Mesendoderm (in vitro differentiated cells): Measurements from ENCODE around the gene KIF4A. TPM values are rescaled to one million over a fixed set of nuclear protein-coding genes. Genes with fewer than 3 reads are reported as not detected.

ENCODE experiments used
- DNase-seq: peaks from one replicate; pipeline ENCODE4 v3.0.0; 2013
- H2AK5ac ChIP-seq: 2 replicates; pipeline ENCODE4 v1.6.1; 2013; ENCODE audit warnings: low read length, inconsistent platforms
- H2BK120ac ChIP-seq: 2 replicates; pipeline ENCODE4 v1.6.1; 2013; ENCODE audit warnings: low read depth, mild to moderate bottlenecking, low read length, moderate library complexity, mixed read lengths
- H2BK15ac ChIP-seq: replicated peaks from 2 replicates; pipeline ENCODE4 v1.6.1; 2013; ENCODE audit warnings: low read depth, mild to moderate bottlenecking, moderate library complexity
- H2BK5ac ChIP-seq: 2 replicates; pipeline ENCODE4 v1.6.1; 2013; ENCODE audit warnings: low read length, inconsistent platforms
- H3K18ac ChIP-seq: 2 replicates; pipeline ENCODE4 v1.6.1; 2013; ENCODE audit warnings: mild to moderate bottlenecking, low read length, mixed read lengths
- H3K23ac ChIP-seq: one replicate; pipeline ENCODE4 v1.6.1; 2013; ENCODE audit warnings: low read length
- H3K27ac ChIP-seq: 2 replicates; pipeline ENCODE4 v1.5.1; 2013; ENCODE audit warnings: low read depth, mild to moderate bottlenecking, inconsistent platforms, low read length, moderate library complexity
- H3K27me3 ChIP-seq: 2 replicates; pipeline ENCODE4 v1.6.1; 2013; ENCODE audit warnings: low read length, control low read depth, mild to moderate bottlenecking, inconsistent platforms; ENCODE audit not compliant: insufficient read depth, poor library complexity
- H3K36me3 ChIP-seq: 2 replicates; pipeline ENCODE4 v1.6.1; 2013; ENCODE audit warnings: low read length, inconsistent platforms; ENCODE audit not compliant: control insufficient read depth, insufficient read depth
- H3K4ac ChIP-seq: one replicate; pipeline ENCODE4 v1.6.1; 2013; ENCODE audit warnings: low read depth, mild to moderate bottlenecking, low read length, moderate library complexity
- H3K4me1 ChIP-seq: 2 replicates; pipeline ENCODE4 v1.6.1; 2013; ENCODE audit warnings: low read depth, low read length, inconsistent platforms; ENCODE audit not compliant: control insufficient read depth
- H3K4me2 ChIP-seq: 2 replicates; pipeline ENCODE4 v1.6.1; 2013; ENCODE audit warnings: low read length
- H3K4me3 ChIP-seq: 2 replicates; pipeline ENCODE4 v1.5.1; 2013; ENCODE audit warnings: mild to moderate bottlenecking, low read length
- H3K56ac ChIP-seq: one replicate; pipeline ENCODE4 v1.6.1; 2013; ENCODE audit warnings: low read length
- H3K79me1 ChIP-seq: 2 replicates; pipeline ENCODE4 v1.6.1; 2013; ENCODE audit warnings: low read length, inconsistent platforms
- H3K79me2 ChIP-seq: 2 replicates; pipeline ENCODE4 v1.6.1; 2013; ENCODE audit warnings: mild to moderate bottlenecking, low read length; ENCODE audit not compliant: control insufficient read depth, insufficient read depth
- H3K9ac ChIP-seq: 2 replicates; pipeline ENCODE4 v1.6.1; 2013; ENCODE audit warnings: low read length, inconsistent platforms
- H4K5ac ChIP-seq: one replicate; pipeline ENCODE4 v1.6.1; 2013; ENCODE audit warnings: low read length
- H4K8ac ChIP-seq: one replicate; pipeline ENCODE4 v1.6.1; 2013; ENCODE audit warnings: low read depth, mild to moderate bottlenecking, control low read depth, low read length, moderate library complexity
- WGBS: extraction: QIAGEN DNeasy Blood & Tissue Kit; methylation state at CpG from one replicate; pipeline ENCODE4 v1.1.7; 2013; ENCODE audit warnings: low lambda C conversion rate, missing lambda C conversion rate; ENCODE audit not compliant: insufficient coverage; ENCODE audit errors: extremely low coverage; 5-methylcytosine and 5-hydroxymethylcytosine counted together
- small RNA-seq: library from polyadenylated mRNA; stranded (forward); fragments of <200 nt; extraction: miRNeasy Mini kit (QIAGEN cat#:217004); gene quantifications from one replicate; pipeline ENCODE3, GENCODE V24; 2013; ENCODE audit not compliant: insufficient read depth

Gene KIF4A

DNA sequence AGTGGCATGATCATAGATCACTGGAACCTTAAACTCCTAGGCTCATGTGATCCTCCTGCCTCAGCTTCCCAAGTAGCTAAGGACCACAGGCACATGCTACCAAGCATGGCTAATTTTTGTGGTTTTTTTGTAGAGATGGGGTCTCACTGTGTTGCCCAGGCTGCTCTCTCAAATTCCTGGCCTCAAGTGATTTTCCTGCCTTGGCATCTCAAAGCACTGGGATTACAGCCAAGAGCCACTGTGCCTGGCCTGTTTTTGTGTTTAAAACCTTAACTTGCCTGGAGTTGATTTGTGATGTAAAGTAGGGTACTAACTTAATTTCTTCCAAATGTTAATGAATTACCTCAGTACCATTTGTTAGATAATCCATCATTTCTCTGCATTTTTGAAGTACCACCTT lies 177.1 kb downstream of the KIF4A start:
- no peak overlapping the region for H2AK5ac ChIP-seq
- peaks cover 7% of the 10 kb centered on the region for H3K79me2 ChIP-seq
- no peak overlapping the region for H3K56ac ChIP-seq
- no peak overlapping the region for H2BK5ac ChIP-seq
- no peak overlapping the region for H3K23ac ChIP-seq
- H2BK120ac ChIP-seq, result no peak overlapping the region
- no peak overlapping the region for H3K27ac ChIP-seq
- H3K79me1 ChIP-seq, result no peaks in the 10 kb centered on the region
- no peak overlapping the region for H3K4me3 ChIP-seq
- H3K4ac ChIP-seq, result no peak overlapping the region
- H4K5ac ChIP-seq, result no peak overlapping the region
- no peaks in the 10 kb centered on the region for H3K27me3 ChIP-seq
- no peak for DNase-seq
- H2BK15ac ChIP-seq, result no peak overlapping the region
- no peak overlapping the region for H4K8ac ChIP-seq
- H3K4me2 ChIP-seq, result no peak overlapping the region
- no peak overlapping the region for H3K18ac ChIP-seq
- no peak overlapping the region for H3K9ac ChIP-seq
- no peaks in the 10 kb centered on the region for H3K36me3 ChIP-seq
- H3K4me1 ChIP-seq, result no peaks in the 10 kb centered on the region

GRCh38 chrX:70468709-70469108 lies 178.8 kb downstream of the KIF4A start:
- Histone ChIP-seq H2BK15ac (no peak overlapping the region), H2BK120ac (no peak overlapping the region), H3K9ac (no peak overlapping the region), H3K79me1 (no peaks in the 10 kb centered on the region), H3K18ac (no peak overlapping the region), H3K27ac (no peak overlapping the region), H3K4me3 (no peak overlapping the region), H3K4me2 (no peak overlapping the region), H3K4me1 (no peaks in the 10 kb centered on the region), H3K79me2 (peaks cover 5% of the 10 kb centered on the region), H3K23ac (no peak overlapping the region), H3K36me3 (no peaks in the 10 kb centered on the region), H2AK5ac (no peak overlapping the region), H3K27me3 (no peaks in the 10 kb centered on the region), H3K4ac (no peak overlapping the region), H4K5ac (no peak overlapping the region), H4K8ac (no peak overlapping the region), H3K56ac (no peak overlapping the region), H2BK5ac (no peak overlapping the region)
- no CpG with 5 or more reads among the region's 1 CpG for WGBS
- no peak for DNase-seq

Small RNA genes lying within 50 kb of the gene (small RNA-seq; reads per million reads assigned to genes)
- gene RNA5SP507 (0.90 reads per million), gene RNU4-81P (not detected), gene RNY4P23 (2.3 reads per million, percentile 28 among the genes with 10 or more reads in this experiment)
